Thymus (tissue), 11 donors: ENCODE measurements around the gene PLXNA4. TPM values are rescaled to one million over a fixed set of nuclear protein-coding genes. Genes with fewer than 3 reads are reported as not detected.
A peak's percentile ranks its signal among the peaks of the same experiment; 100 is the strongest.

Source experiments
- DNase-seq, 9 donors: peaks; one replicate each; pipeline ENCODE4 v3.0.0-alpha.2; 2013; ENCODE audit warnings: low spot score in 9 of 9, low read depth in 6 of 9, missing footprints in 1 of 9
- H3K27ac ChIP-seq, 2 donors: one replicate each; pipeline ENCODE4 v1.5.1; 2013; ENCODE audit warnings: control low read depth in 1 of 2, low read depth in 1 of 2, low read length in 1 of 2, mild to moderate bottlenecking in 1 of 2, moderate library complexity in 1 of 2
- H3K27me3 ChIP-seq, 2 donors: one replicate each; pipeline ENCODE4 v1.5.1; 2013; ENCODE audit warnings: low read length in 1 of 2; ENCODE audit not compliant: control insufficient read depth in 2 of 2, insufficient read depth in 1 of 2
- H3K36me3 ChIP-seq, 2 donors: one replicate each; pipeline ENCODE4 v1.5.1; 2013; ENCODE audit warnings: low read length in 1 of 2, mild to moderate bottlenecking in 1 of 2, moderate library complexity in 1 of 2; ENCODE audit not compliant: control insufficient read depth in 2 of 2, insufficient read depth in 2 of 2
- H3K4me1 ChIP-seq, 2 donors: one replicate each; pipeline ENCODE4 v1.5.1; 2013; ENCODE audit warnings: low read length in 2 of 2; ENCODE audit not compliant: control insufficient read depth in 2 of 2, insufficient read depth in 2 of 2
- H3K4me3 ChIP-seq, 2 donors: one replicate each; pipeline ENCODE4 v1.5.1; 2013; ENCODE audit warnings: low read length in 2 of 2, control low read depth in 1 of 2, mild to moderate bottlenecking in 1 of 2
- H3K9me3 ChIP-seq, 2 donors: one replicate each; pipeline ENCODE4 v1.5.1; 2013; ENCODE audit warnings: low read length in 1 of 2, mild to moderate bottlenecking in 1 of 2; ENCODE audit not compliant: control insufficient read depth in 2 of 2, insufficient read depth in 1 of 2
- WGBS: extraction: QIAGEN DNeasy Blood & Tissue Kit; methylation state at CpG from one replicate; pipeline ENCODE4 v1.1.7; 2013; 5-methylcytosine and 5-hydroxymethylcytosine counted together
- polyA plus RNA-seq: library from polyadenylated mRNA; stranded (reverse); fragments of 200-250 nt; gene quantifications from one replicate; pipeline ENCODE4 v1.2.3, GENCODE V29; 2013
- total RNA-seq: library from RNA; stranded (reverse); fragments of 120-200 nt; gene quantifications from one replicate; pipeline ENCODE4 v1.2.4, GENCODE V29; 2013
- donor health status: healthy.

PLXNA4 gene
- total and polyA plus RNA-seq, 2 donors, result 0.21 to 0.66 TPM

- H3K4me3 ChIP-seq, result no peak overlapping the region
- H3K36me3 ChIP-seq, result no peaks in the 10 kb centered on the region
- no peak for DNase-seq
- no peaks in the 10 kb centered on the region for H3K4me1 ChIP-seq
- H3K27me3 ChIP-seq, result no peaks in the 10 kb centered on the region
- no peaks in the 10 kb centered on the region for H3K9me3 ChIP-seq
- 85% methylated on average over 3 of the region's 3 CpGs for WGBS
- H3K27ac ChIP-seq, result no peak overlapping the region
Measured at GRCh38 chr7:132226957-132227290, 349.3 kb downstream of the PLXNA4 start.

- H3K9me3 ChIP-seq, result no peaks in the 10 kb centered on the region
- H3K4me1 ChIP-seq, result no peaks in the 10 kb centered on the region
- H3K27me3 ChIP-seq, result no peaks in the 10 kb centered on the region
- no peak for DNase-seq
- 89% methylated on average over 11 of the region's 11 CpGs for WGBS
- no peaks in the 10 kb centered on the region for H3K36me3 ChIP-seq
- no peak overlapping the region for H3K4me3 ChIP-seq
- no peak overlapping the region for H3K27ac ChIP-seq
Measured at GRCh38 chr7:132226046-132226956, 350.0 kb downstream of the PLXNA4 start.

DNA sequence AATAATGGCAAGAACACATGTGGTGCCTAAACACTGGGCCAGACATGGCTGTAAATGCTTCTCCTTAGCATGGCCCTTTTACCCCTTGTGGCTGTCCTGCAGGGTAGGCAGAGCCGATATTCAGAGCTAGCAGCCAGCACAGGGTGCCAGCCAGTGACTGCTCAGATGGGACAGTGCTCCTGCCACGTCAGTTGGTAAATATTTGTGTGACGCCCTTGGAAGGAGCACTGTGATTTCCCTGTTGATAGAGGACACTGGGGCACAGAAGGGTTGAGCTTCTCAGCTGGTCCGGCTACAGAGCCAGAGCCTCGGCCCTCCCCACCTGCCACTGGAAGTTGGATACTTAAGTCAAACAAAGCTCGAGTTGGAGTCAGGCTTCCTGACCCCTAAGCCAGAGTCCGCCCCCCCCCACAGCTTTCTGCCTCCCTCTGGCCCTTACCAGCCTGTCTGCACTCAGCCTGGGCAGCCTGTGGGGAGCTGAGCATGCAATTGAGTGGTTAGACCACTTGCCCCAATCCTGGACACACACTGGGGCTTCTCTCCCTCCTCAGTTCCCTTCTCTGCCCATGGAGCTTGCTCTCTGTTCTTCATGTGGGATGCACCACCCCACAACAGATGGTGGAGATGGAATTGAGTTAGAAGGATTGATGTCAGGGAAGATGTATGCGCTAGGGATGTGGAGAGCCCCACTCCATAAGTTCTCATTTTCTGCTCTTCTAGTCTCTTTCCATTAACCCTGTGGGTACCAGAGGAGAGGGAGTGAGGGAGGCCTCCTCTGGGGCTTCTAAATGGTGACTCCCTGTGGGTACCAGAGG lies 350.8 kb downstream of the PLXNA4 start:
- Histone ChIP-seq H3K4me3 (no peak overlapping the region), H3K36me3 (no peaks in the 10 kb centered on the region), H3K27me3 (no peaks in the 10 kb centered on the region), H3K27ac (no peak overlapping the region), H3K9me3 (no peaks in the 10 kb centered on the region), H3K4me1 (no peaks in the 10 kb centered on the region)
- DNase-seq, result no peak
- 74% methylated on average over 8 of the region's 8 CpGs for WGBS

- Histone ChIP-seq H3K27ac (no peak overlapping the region), H3K9me3 (no peaks in the 10 kb centered on the region), H3K4me3 (no peak overlapping the region), H3K4me1 (no peaks in the 10 kb centered on the region), H3K36me3 (no peaks in the 10 kb centered on the region), H3K27me3 (no peaks in the 10 kb centered on the region)
- no peak for DNase-seq
Measured at GRCh38 chr7:132221356-132221755, 354.9 kb downstream of the PLXNA4 start.

GRCh38 chr7:132220060-132220459 lies 356.2 kb downstream of the PLXNA4 start:
- no peak overlapping the region for H3K4me3 ChIP-seq
- H3K9me3 ChIP-seq, result no peaks in the 10 kb centered on the region
- no peaks in the 10 kb centered on the region for H3K36me3 ChIP-seq
- H3K27ac ChIP-seq, result no peak overlapping the region
- H3K27me3 ChIP-seq, result no peaks in the 10 kb centered on the region
- no peak for DNase-seq
- 97% methylated on average over 1 of the region's 1 CpG for WGBS
- no peaks in the 10 kb centered on the region for H3K4me1 ChIP-seq

GRCh38 chr7:132218876-132219275 lies 357.4 kb downstream of the PLXNA4 start:
- Histone ChIP-seq H3K27ac (no peak overlapping the region), H3K4me1 (no peaks in the 10 kb centered on the region), H3K27me3 (no peaks in the 10 kb centered on the region), H3K36me3 (no peaks in the 10 kb centered on the region), H3K4me3 (no peak overlapping the region), H3K9me3 (no peaks in the 10 kb centered on the region)
- 92% methylated on average over 4 of the region's 4 CpGs for WGBS
- DNase-seq, result peak in 1 of 9 donors; percentile 5

DNA sequence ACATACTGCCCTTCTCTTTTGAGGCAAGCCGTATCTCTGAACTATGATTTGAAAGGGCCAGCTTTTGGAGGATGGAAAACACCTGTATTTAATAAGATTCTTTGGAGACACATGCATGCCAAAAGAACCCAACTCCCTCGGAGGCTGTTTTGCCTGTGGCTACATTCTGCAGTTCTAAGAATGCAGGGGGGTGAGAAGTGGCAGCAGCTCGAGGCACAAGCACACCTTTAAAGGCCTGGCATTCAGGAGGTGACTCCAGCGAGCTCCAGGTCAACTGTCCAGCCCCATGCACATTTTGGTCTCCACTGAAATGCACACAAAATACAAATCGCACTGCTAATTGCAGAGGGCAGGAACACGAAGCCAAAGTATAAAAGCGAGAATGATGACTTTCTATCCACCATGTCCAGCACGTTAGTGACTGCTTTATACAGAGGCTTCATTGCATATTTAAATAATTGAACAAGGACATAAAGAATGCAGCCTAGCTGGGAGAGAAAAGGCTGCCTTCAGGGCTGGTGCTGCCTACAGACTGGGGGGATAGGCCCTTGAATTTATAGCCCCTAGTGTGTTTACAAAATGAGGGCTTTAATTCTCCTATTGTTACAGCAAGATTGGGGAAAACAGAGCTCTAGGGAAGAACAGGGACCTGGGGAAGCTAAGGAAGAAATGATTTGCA lies 359.3 kb downstream of the PLXNA4 start:
- Histone ChIP-seq H3K4me3 (no peak overlapping the region), H3K9me3 (no peaks in the 10 kb centered on the region), H3K4me1 (no peaks in the 10 kb centered on the region), H3K36me3 (no peaks in the 10 kb centered on the region), H3K27ac (no peak overlapping the region), H3K27me3 (no peaks in the 10 kb centered on the region)
- WGBS, result 77% methylated on average over 8 of the region's 8 CpGs
- DNase-seq, result no peak

DNA sequence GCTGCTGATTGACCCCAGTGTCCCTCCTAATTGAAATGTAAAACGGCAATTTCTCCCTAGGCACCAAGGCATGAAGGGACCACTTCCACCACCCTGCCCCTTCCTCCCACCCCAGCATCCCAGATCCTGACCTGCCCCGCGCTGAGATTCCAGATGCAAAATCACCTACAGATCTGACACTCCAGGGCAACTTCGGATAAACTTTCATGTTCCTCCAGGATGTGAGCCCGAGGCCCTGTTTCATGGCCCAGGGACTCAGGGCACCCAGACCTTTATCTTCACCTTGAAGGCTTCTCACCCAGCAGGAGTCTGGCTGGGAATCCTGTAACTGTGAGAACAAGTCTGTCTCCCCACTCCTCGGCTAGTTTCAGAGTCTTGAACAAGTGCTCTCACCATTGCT lies 361.8 kb downstream of the PLXNA4 start:
- no peaks in the 10 kb centered on the region for H3K36me3 ChIP-seq
- H3K4me3 ChIP-seq, result no peak overlapping the region
- no peaks in the 10 kb centered on the region for H3K9me3 ChIP-seq
- no peaks in the 10 kb centered on the region for H3K27me3 ChIP-seq
- DNase-seq, result no peak
- H3K4me1 ChIP-seq, result no peaks in the 10 kb centered on the region
- 87% methylated on average over 6 of the region's 6 CpGs for WGBS
- H3K27ac ChIP-seq, result no peak overlapping the region

DNA sequence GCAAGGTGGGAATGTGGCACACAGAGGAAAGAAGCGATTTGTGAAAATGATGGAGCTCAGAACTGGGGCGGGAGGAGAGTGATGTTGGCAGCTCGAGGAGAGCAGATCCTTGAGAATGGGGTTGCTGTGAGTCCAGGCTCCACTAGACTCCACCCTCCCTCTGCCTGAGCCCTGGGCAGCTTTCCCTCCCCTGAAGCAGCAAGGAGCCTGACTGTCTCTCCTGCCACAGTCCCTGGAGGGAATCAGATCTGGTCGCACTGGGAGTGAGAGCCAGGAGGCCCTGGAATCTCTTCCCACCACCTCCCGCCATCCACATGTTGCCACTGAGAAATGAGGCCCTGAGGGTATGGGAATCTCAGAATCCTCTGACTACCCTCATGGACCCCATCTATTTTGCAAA lies 362.7 kb downstream of the PLXNA4 start:
- Histone ChIP-seq H3K4me3 (no peak overlapping the region), H3K9me3 (no peaks in the 10 kb centered on the region), H3K4me1 (no peaks in the 10 kb centered on the region), H3K27ac (no peak overlapping the region), H3K27me3 (no peaks in the 10 kb centered on the region), H3K36me3 (no peaks in the 10 kb centered on the region)
- WGBS, result 84% methylated on average over 5 of the region's 5 CpGs
- DNase-seq, result no peak
